ENCODE measurements around the gene OR2C3. TPM values are rescaled to one million over a fixed set of nuclear protein-coding genes. Genes with fewer than 3 reads are reported as not detected.

OR2C3 gene
- total RNA-seq, 1 experiment from 2014 or later: not detected

GRCh38 chr1:247548092-247548491, 11.9 kb upstream of the OR2C3 start (continued):
- no peak for TF ChIP-seq ATF3 (IDR thresholded peaks at IDR 0.05)

- Histone ChIP-seq H3K27ac (ENCODE audit: low read depth, low read length) (no peak overlapping the region), H3K4me1 (ENCODE audit: control insufficient read depth in 1 of 2, insufficient read depth in 2 of 2, low read length in 2 of 2) (no peaks in the 10 kb centered on the region), H2AFZ (ENCODE audit: low read depth, low read length, poor library complexity, severe bottlenecking) (no peak overlapping the region), H3K36me3 (ENCODE audit: control insufficient read depth in 1 of 2, insufficient read depth in 2 of 2, low read length in 2 of 2) (no peaks in the 10 kb centered on the region), H3K9me2 (ENCODE audit: insufficient read depth) (no peaks in the 10 kb centered on the region), H3K27me3 (ENCODE audit: insufficient read depth, low read length) (no peaks in the 10 kb centered on the region), H3K9me3 (ENCODE audit: control insufficient read depth in 1 of 2, insufficient read depth in 1 of 2, low read depth in 1 of 2, low read length in 2 of 2) (no peaks in the 10 kb centered on the region), H3K79me2 (ENCODE audit: insufficient read depth, low read length) (no peaks in the 10 kb centered on the region), H3K4me2 (ENCODE audit: low read length) (no peak overlapping the region), H3K9ac (ENCODE audit: low read length) (no peak overlapping the region), H4K20me1 (ENCODE audit: insufficient read depth) (no peaks in the 10 kb centered on the region), H3K4me3 (replicated peaks in 1 of 2; ENCODE audit: low read depth in 1 of 2, low read length in 2 of 2) (no peak overlapping the region)
- intact Hi-C loops (cut with micrococcal nuclease): no loop called here
- RAD21 ChIA-PET (ENCODE audit: low non-redundant PET in 1 of 2, low total read pairs in 2 of 2, uncharacterized antibody in 2 of 2, unreplicated experiment in 2 of 2): no interaction called here
- DNase-seq (ENCODE audit: low read depth, low spot score) (no peak), ATAC-seq (no peak)
- CTCF ChIA-PET: no interaction called here
- TF ChIP-seq ZBTB33 (IDR thresholded peaks at IDR 0.05; ENCODE audit: extremely low read depth, insufficient replicate concordance, low read length) (no peak), CEBPB (IDR thresholded peaks at IDR 0.05; ENCODE audit: low read depth) (no peak), FOSL1 (IDR thresholded peaks at IDR 0.05; ENCODE audit: low read depth) (no peak)
- no TSS peak for BruUV-seq (replicated peaks)
- POLR2A ChIA-PET: no interaction called here
Measured at GRCh38 chr1:247542811-247543210, 6.6 kb upstream of the OR2C3 start.

- no peak overlapping the region for H3K4me3 ChIP-seq (replicated peaks in 1 of 2; ENCODE audit: low read depth in 1 of 2, low read length in 2 of 2)
- ATAC-seq: no peak
- DNase-seq (ENCODE audit: low read depth, low spot score): no peak
- no peak overlapping the region for H2AFZ ChIP-seq (ENCODE audit: low read depth, low read length, poor library complexity, severe bottlenecking)
- POLR2A ChIA-PET: no interaction called here
- no peak overlapping the region for H3K27ac ChIP-seq (ENCODE audit: low read depth, low read length)
- no peaks in the 10 kb centered on the region for H4K20me1 ChIP-seq (ENCODE audit: insufficient read depth)
- H3K79me2 ChIP-seq (ENCODE audit: insufficient read depth, low read length): no peaks in the 10 kb centered on the region
- intact Hi-C loops (cut with micrococcal nuclease): no loop called here
- no peaks in the 10 kb centered on the region for H3K36me3 ChIP-seq (ENCODE audit: control insufficient read depth in 1 of 2, insufficient read depth in 2 of 2, low read length in 2 of 2)
- CTCF ChIA-PET: no interaction called here
- no TSS peak for BruUV-seq (replicated peaks)
- H3K4me1 ChIP-seq (ENCODE audit: control insufficient read depth in 1 of 2, insufficient read depth in 2 of 2, low read length in 2 of 2): no peaks in the 10 kb centered on the region
- no peaks in the 10 kb centered on the region for H3K9me2 ChIP-seq (ENCODE audit: insufficient read depth)
- no peaks in the 10 kb centered on the region for H3K9me3 ChIP-seq (ENCODE audit: control insufficient read depth in 1 of 2, insufficient read depth in 1 of 2, low read depth in 1 of 2, low read length in 2 of 2)
- no peak overlapping the region for H3K4me2 ChIP-seq (ENCODE audit: low read length)
- RAD21 ChIA-PET (ENCODE audit: low non-redundant PET in 1 of 2, low total read pairs in 2 of 2, uncharacterized antibody in 2 of 2, unreplicated experiment in 2 of 2): no interaction called here
- H3K9ac ChIP-seq (ENCODE audit: low read length): no peak overlapping the region
- no peaks in the 10 kb centered on the region for H3K27me3 ChIP-seq (ENCODE audit: insufficient read depth, low read length)
- no peak for TF ChIP-seq ZBTB33 (IDR thresholded peaks at IDR 0.05; ENCODE audit: extremely low read depth, insufficient replicate concordance, low read length)
- TF ChIP-seq CTCF (IDR thresholded peaks at IDR 0.05 in 2 of 3, conservative IDR thresholded peaks at IDR 0.05 in 1 of 3; ENCODE audit: borderline replicate concordance in 1 of 3, insufficient read depth in 1 of 3, low read depth in 2 of 3, low read length in 2 of 3): no peak
- no peak for TF ChIP-seq CBX3 (IDR thresholded peaks at IDR 0.05; ENCODE audit: low read depth)
- TF ChIP-seq CEBPB (IDR thresholded peaks at IDR 0.05; ENCODE audit: low read depth): no peak
- no peak for TF ChIP-seq ZNF274 (IDR thresholded peaks at IDR 0.05; ENCODE audit: low read depth, low read length)
- TF ChIP-seq SRF (IDR thresholded peaks at IDR 0.05; ENCODE audit: low read depth): no peak
- no peak for TF ChIP-seq SIN3A (IDR thresholded peaks at IDR 0.05; ENCODE audit: low read depth)
- TF ChIP-seq EZH2phosphoT487 (IDR thresholded peaks at IDR 0.05; ENCODE audit: borderline replicate concordance): no peak
- TF ChIP-seq POLR2A (IDR thresholded peaks at IDR 0.05; ENCODE audit: borderline replicate concordance, extremely low read depth, insufficient read depth, insufficient read length): no peak
Measured at GRCh38 chr1:247540581-247540980, 4.3 kb upstream of the OR2C3 start.

All from HCT116 (cell line).